Measurements from ENCODE around the gene PKN1. TPM values are rescaled to one million over a fixed set of nuclear protein-coding genes. Genes with fewer than 3 reads are reported as not detected.

Gene PKN1
- total and polyA plus RNA-seq, 2 of the 4 experiments (the other 2 are of a cell fraction) = 39.1 to 41.4 TPM

GRCh38 chr19:14395710-14396336 is 37.3 kb upstream of the PKN1 start:
- POLR2A ChIA-PET (ENCODE audit: unreplicated experiment) = interaction anchor here (0.5 kb wide), 1 partner anchor 1279 kb away, joined by 4 read pairs; no protein-coding TSS in a partner anchor
- peaks cover 8% of the 10 kb centered on the region for H3K36me3 ChIP-seq (ENCODE audit: control insufficient read depth, insufficient read depth, low read length)
- H3K23ac ChIP-seq (ENCODE audit: low read depth, low read length) = no peak overlapping the region
- H3K9me3 ChIP-seq (ENCODE audit: control insufficient read depth, insufficient read depth, low read length) = no peaks in the 10 kb centered on the region
- H4K91ac ChIP-seq (ENCODE audit: insufficient read depth, low read depth, low read length) = no peak overlapping the region
- no peak overlapping the region for H3K4me3 ChIP-seq (ENCODE audit: insufficient read depth, low read depth, low read length)
- 0 out of 2 replicates have a peak, but pooled peaks cover 3% of the 10 kb centered on the region for H3K9me1 ChIP-seq (ENCODE audit: insufficient read depth, low read length)
- H3K27ac ChIP-seq (ENCODE audit: insufficient read depth, low read length) = no peak overlapping the region
- BruUV-seq (replicated peaks) = no TSS peak
- H3K56ac ChIP-seq (ENCODE audit: extremely low read depth, insufficient read depth, low read length) = no peak overlapping the region
- intact Hi-C loops (cut with micrococcal nuclease) = no loop called here
- 80% methylated on average over 1 of the region's 16 CpGs; no CpG with 5 or more reads in 1 of the 2 experiments for WGBS, 2 experiments (ENCODE audit: extremely low coverage in 2 of 2, insufficient read length in 1 of 2)
- no peak overlapping the region for H4K8ac ChIP-seq (ENCODE audit: low read depth in 2 of 2, low read length in 2 of 2)
- no peaks in the 10 kb centered on the region for H3K79me1 ChIP-seq (ENCODE audit: low read depth in 1 of 2, low read length in 2 of 2)
- no peak overlapping the region for H2AFZ ChIP-seq (replicated peaks; ENCODE audit: low read length, poor library complexity)
- H2AK9ac ChIP-seq (replicated peaks; ENCODE audit: low read depth, low read length, poor library complexity) = no peak overlapping the region
- no peak overlapping the region for H2BK5ac ChIP-seq (ENCODE audit: low read depth, low read length, poor library complexity, severe bottlenecking)
- H3K27me3 ChIP-seq (ENCODE audit: control insufficient read depth, insufficient read depth, low read length) = no peaks in the 10 kb centered on the region
- no peak for TF ChIP-seq MAFK (IDR thresholded peaks at IDR 0.05; ENCODE audit: low read depth, low read length)
- TF ChIP-seq MAZ (IDR thresholded peaks at IDR 0.05; ENCODE audit: borderline replicate concordance, low read depth, low read length) = no peak
- TF ChIP-seq RCOR1 (IDR thresholded peaks at IDR 0.05; ENCODE audit: insufficient replicate concordance, low read length) = no peak
- TF ChIP-seq CTCF (conservative IDR thresholded peaks at IDR 0.05; ENCODE audit: low read depth, low read length) = no peak
- TF ChIP-seq MXI1 (IDR thresholded peaks at IDR 0.05; ENCODE audit: borderline replicate concordance, low read depth, low read length) = no peak
- no peak for TF ChIP-seq FOS (IDR thresholded peaks at IDR 0.05; ENCODE audit: low read depth, low read length)
- no peak for TF ChIP-seq NFE2L2 (IDR thresholded peaks at IDR 0.05; ENCODE audit: low read depth, low read length)
- TF ChIP-seq RFX5 (IDR thresholded peaks at IDR 0.05; ENCODE audit: low read depth, low read length) = no peak
- TF ChIP-seq CEBPB (IDR thresholded peaks at IDR 0.05; ENCODE audit: low read depth, low read length) = no peak
- no peak for TF ChIP-seq POLR2A (IDR thresholded peaks at IDR 0.05; ENCODE audit: low read depth, low read length)
- TF ChIP-seq SMC3 (IDR thresholded peaks at IDR 0.05; ENCODE audit: low read depth, low read length) = no peak
- no peak for TF ChIP-seq USF2 (IDR thresholded peaks at IDR 0.05; ENCODE audit: low read depth, low read length)
- no peak for TF ChIP-seq ELK1 (IDR thresholded peaks at IDR 0.05; ENCODE audit: borderline replicate concordance, low read depth, low read length)
- TF ChIP-seq BHLHE40 (IDR thresholded peaks at IDR 0.05; ENCODE audit: low read depth, low read length) = no peak
- no peak for TF ChIP-seq RAD21 (IDR thresholded peaks at IDR 0.05; ENCODE audit: low read length)
- no peak for TF ChIP-seq CHD1 (IDR thresholded peaks at IDR 0.05; ENCODE audit: low read depth, low read length)
- in situ Hi-C loops (cut with MboI; ENCODE audit: low sequenced_read_pairs) = no loop called here
- no peak overlapping the region for H4K5ac ChIP-seq (ENCODE audit: low read depth, low read length)
- DNase-seq (no peak), ATAC-seq (ENCODE audit: low read depth) (no peak)
- no peak overlapping the region for H3K18ac ChIP-seq (ENCODE audit: low read depth, low read length)
- dilution Hi-C loops (cut with HindIII; ENCODE audit: low sequenced_read_pairs, unreplicated experiment) = no loop called here
- no peak overlapping the region for H3K9ac ChIP-seq (ENCODE audit: low read depth, low read length)
- no peak overlapping the region for H2BK120ac ChIP-seq (ENCODE audit: low read depth, low read length)
- H3K14ac ChIP-seq (replicated peaks; ENCODE audit: low read depth, low read length) = no peak overlapping the region
- H2AK5ac ChIP-seq (ENCODE audit: low read depth, low read length) = no peak overlapping the region
- no peak overlapping the region for H2BK15ac ChIP-seq (ENCODE audit: low read depth, low read length)
- H3K4ac ChIP-seq (ENCODE audit: low read depth, low read length) = no peak overlapping the region
- no peak overlapping the region for H3K4me2 ChIP-seq (ENCODE audit: low read depth, low read length)
- no peak overlapping the region for H2BK20ac ChIP-seq (ENCODE audit: low read depth, low read length)
- CTCF ChIA-PET = no interaction called here
- no peaks in the 10 kb centered on the region for H3K4me1 ChIP-seq (ENCODE audit: control insufficient read depth, insufficient read depth, low read length)
- no peaks in the 10 kb centered on the region for H4K20me1 ChIP-seq (ENCODE audit: insufficient read depth, low read length)

Data from IMR-90 (cell line).